Memory B cell (primary cell): Measurements from ENCODE around the gene ITPK1.
"Not testable (repeated sequence)": the region's sequence is repeated elsewhere in the genome, so short reads cannot be mapped to it uniquely, and the experiment has no call there.

ENCODE experiments used
- ATAC-seq: fragments of 150-1000 bp; cut with Tn5 transposase; 2 replicates; pipeline ENCODE4 v1.10.0; 2021; ENCODE audit warnings: low read depth, mild to moderate bottlenecking, moderate library complexity
- DNase-seq, 2 donors: peaks; one replicate each; pipeline ENCODE4 v3.0.0; 2022; ENCODE audit warnings: low spot score in 2 of 2
- H3K27ac Mint-ChIP-seq: one replicate; pipeline ENCODE4 v1.8.0; 2022; ENCODE audit warnings: mild to moderate bottlenecking, moderate library complexity, mixed read lengths
- H3K27me3 Mint-ChIP-seq: one replicate; pipeline ENCODE4 v1.8.0; 2022; ENCODE audit warnings: mixed read lengths
- H3K36me3 Mint-ChIP-seq: one replicate; pipeline ENCODE4 v1.8.0; 2022; ENCODE audit warnings: mild to moderate bottlenecking, mixed read lengths
- H3K4me1 Mint-ChIP-seq: one replicate; pipeline ENCODE4 v1.8.0; 2022; ENCODE audit warnings: mixed read lengths
- H3K4me3 Mint-ChIP-seq: one replicate; pipeline ENCODE4 v1.8.0; 2022; ENCODE audit warnings: mild to moderate bottlenecking, moderate library complexity, mixed read lengths
- H3K9me3 Mint-ChIP-seq: one replicate; pipeline ENCODE4 v1.8.0; 2022; ENCODE audit warnings: mixed read lengths

ITPK1 gene

DNA sequence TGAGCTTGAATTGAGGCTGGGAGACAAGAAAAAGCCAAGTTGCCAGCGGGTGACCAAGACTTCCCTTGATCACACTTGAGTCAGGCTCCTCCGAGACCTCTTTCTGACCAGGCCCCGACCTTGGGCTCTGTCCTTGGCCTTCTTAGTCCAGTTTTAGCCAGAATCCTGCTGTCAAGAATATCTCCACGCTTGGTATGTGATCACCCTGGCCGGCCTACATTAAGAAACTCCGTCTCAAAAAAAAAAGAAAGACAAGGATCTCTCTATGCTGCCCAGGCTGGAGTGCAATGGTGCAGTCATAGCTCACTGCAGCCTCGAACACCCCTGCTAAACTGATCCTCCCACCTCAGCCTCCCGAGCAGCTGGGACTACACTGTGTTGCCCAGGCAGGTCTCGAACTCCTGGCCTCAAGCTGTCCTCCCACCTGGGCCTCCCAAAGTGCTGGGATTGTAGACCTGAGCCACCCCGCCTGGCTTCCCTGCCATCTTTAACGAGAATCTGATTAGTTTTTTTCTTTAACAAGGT, 1.0 kb upstream of the ITPK1 start:
- peaks cover 15% of the 10 kb centered on the region for H3K4me1 Mint-ChIP-seq
- H3K4me3 Mint-ChIP-seq: peak overlapping the region; percentile 75
- ATAC-seq (no peak), DNase-seq (no peak)
- no peak overlapping the region for H3K27ac Mint-ChIP-seq
- H3K9me3 Mint-ChIP-seq: no peaks in the 10 kb centered on the region
- no peaks in the 10 kb centered on the region for H3K36me3 Mint-ChIP-seq
- no peaks in the 10 kb centered on the region for H3K27me3 Mint-ChIP-seq

DNA sequence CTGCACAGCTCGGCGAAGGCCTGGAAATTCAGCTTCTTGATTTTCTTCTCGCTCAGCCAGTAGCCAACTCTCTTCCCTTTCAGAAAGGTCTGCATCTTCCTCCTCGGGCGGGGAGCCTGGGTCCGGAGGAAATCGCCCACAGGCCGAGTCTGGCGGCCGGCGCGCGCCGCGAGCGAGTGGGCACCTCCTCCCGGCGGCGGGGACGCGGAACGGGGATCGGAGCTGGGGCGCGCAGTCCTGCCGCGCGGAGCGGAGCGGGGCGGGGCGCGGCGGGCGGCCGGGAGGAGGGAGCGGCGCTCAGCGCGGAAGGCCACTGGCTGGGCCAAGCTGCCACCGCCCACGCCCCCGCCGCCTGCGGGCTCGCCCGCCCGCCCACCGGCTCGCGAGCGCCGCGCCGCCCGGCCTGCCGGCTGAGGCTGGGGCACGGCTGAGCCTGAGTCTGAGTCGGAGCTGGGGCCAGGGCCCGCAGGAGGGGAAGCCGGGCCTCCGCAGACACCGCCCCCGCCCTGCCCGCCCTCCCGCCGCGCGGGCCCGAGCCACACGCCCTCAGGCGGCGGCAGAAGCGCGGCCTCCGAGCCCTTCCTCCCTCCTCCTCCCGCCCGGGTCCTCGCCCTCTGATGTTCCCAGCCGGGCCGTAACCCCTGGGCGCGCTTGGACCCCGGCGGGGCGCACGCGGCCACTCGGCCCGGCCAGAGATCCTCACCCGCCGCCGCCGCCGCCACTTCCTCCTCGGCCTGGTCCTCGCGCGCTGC, 480 bp downstream of the ITPK1 start:
- Mint-ChIP-seq H3K27ac (peak overlapping the region; percentile 79), H3K4me1 (peaks cover 17% of the 10 kb centered on the region), H3K4me3 (peak overlapping the region; percentile 86)

DNA sequence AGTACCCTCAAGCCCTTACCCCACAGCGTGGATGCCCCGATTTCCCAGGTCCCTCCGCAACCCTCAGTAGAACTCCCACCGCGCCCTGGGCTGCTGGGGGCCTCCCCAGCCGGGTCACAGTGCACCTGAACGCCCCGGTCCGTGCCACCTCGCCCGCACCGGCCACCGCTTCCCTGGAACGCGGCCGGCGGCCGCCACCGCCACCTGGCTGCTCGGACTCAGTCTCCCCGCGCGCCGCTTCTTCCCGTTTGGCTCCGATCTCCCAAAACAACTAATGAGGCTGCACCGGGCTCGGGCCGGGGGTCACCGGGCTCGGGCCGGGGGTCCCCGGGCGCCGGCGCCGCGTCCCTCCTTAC, 1.0 kb downstream of the ITPK1 start:
- H3K4me3 Mint-ChIP-seq: peak overlapping the region; percentile 86
- H3K36me3 Mint-ChIP-seq: no peaks in the 10 kb centered on the region
- H3K27me3 Mint-ChIP-seq: no peaks in the 10 kb centered on the region
- peaks cover 23% of the 10 kb centered on the region for H3K4me1 Mint-ChIP-seq
- no peaks in the 10 kb centered on the region for H3K9me3 Mint-ChIP-seq
- H3K27ac Mint-ChIP-seq: peak overlapping the region; percentile 79
- DNase-seq (no peak), ATAC-seq (no peak)

More for the DNA sequence above, 480 bp downstream of the ITPK1 start:
- no peaks in the 10 kb centered on the region for H3K9me3 Mint-ChIP-seq
- H3K27me3 Mint-ChIP-seq: no peaks in the 10 kb centered on the region
- DNase-seq (peak; percentile 82 to 84), ATAC-seq (peak; percentile 76)
- no peaks in the 10 kb centered on the region for H3K36me3 Mint-ChIP-seq

DNA sequence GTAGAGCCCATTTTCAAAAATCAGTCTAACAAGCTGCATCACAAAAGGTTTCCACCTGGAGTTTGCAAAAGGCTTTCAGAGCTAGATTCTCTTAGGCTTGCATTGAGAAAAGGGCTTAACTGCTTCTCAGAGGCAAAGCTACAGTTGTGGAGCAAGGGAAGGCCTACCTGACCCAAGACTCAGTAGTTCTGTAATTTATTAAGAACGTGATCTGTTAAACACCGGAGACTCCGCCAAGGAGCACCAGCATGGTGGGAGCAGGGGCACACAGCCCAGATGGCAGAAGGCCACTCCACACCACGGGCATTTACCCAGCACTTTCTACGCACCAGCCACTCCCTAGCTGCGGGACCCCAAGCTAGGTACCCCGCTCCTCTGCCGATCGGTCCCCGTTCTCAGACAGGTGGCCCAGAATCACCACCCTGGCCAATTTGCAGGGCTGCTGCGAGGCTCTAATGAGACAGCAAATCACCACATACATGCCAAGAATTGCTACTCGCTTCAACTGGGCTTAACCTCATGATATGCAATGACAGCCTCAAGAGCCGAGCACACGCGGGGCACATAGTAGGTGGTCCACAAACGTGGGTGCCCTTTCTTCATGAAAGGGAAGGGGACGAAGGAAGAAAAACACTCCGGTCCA, 1.5 kb downstream of the ITPK1 start:
- no peaks in the 10 kb centered on the region for H3K36me3 Mint-ChIP-seq
- H3K9me3 Mint-ChIP-seq: no peaks in the 10 kb centered on the region
- H3K27ac Mint-ChIP-seq: peak overlapping the region; percentile 79
- ATAC-seq (no peak), DNase-seq (no peak)
- peaks cover 28% of the 10 kb centered on the region for H3K4me1 Mint-ChIP-seq
- no peaks in the 10 kb centered on the region for H3K27me3 Mint-ChIP-seq
- H3K4me3 Mint-ChIP-seq: peak overlapping the region; percentile 86

DNA sequence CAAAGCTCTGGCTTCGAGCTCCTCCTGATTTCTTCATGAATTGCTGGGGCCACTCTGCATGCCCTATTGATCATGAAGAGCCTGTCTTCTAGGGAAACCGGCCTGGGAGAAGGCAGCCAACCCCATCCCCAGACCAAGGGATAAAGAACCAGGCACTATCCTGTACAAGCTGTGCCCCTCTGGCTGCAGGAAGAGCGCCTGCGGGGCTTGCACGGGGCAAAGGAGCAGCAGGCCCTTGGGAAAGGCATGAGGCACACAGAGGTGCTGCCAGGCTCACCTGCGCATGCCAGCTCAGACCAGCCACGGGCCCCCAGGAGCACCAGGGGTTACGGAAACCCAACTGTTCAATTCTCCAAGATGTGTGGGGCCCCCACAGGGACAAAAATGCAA, 2.1 kb downstream of the ITPK1 start:
- peaks cover 33% of the 10 kb centered on the region for H3K4me1 Mint-ChIP-seq
- ATAC-seq (no peak), DNase-seq (no peak)
- H3K4me3 Mint-ChIP-seq: peak overlapping the region; percentile 86
- H3K9me3 Mint-ChIP-seq: no peaks in the 10 kb centered on the region
- H3K27ac Mint-ChIP-seq: peak overlapping the region; percentile 79
- H3K27me3 Mint-ChIP-seq: no peaks in the 10 kb centered on the region
- no peaks in the 10 kb centered on the region for H3K36me3 Mint-ChIP-seq

DNA sequence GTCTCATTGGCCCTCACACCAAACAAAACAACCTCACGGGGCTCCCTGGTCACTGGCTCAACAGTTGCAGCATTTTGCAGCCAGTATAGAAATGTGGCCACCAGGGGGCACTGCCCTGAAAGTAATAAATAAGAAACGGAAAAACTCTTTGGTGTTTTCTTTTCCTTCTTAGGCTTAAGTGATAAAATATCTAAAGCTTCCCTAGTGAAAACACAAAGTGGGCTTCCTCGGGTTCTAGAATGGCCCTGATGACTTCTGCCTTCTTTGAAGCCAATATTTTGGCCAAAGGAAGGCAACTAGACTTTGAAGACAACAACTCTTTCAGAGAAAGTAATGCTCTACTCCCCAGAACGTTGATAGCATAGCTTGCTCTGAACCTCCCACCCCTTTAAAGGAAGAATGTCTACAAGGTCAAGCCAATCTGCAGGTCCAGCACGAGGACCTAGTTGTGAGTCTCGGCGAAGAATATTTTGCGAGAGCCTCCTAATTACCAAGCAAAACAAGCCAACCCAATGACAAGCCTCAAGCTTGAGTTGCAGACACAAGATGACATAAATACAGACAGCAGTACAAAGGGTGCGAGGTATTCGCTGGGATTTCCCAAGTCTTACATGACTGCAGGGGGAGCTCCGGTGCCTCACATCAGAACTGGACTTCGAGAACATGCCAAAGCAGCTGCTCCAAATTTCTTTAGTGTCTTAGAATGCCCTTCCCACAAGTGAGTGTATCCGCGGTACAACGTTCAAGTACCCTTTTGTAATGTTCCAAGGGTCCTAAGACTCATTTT, 2.6 kb downstream of the ITPK1 start:
- peak overlapping the region; percentile 79 for H3K27ac Mint-ChIP-seq
- no peaks in the 10 kb centered on the region for H3K9me3 Mint-ChIP-seq
- peak overlapping the region; percentile 86 for H3K4me3 Mint-ChIP-seq
- H3K4me1 Mint-ChIP-seq: peaks cover 38% of the 10 kb centered on the region
- H3K36me3 Mint-ChIP-seq: no peaks in the 10 kb centered on the region
- no peaks in the 10 kb centered on the region for H3K27me3 Mint-ChIP-seq
- peak; percentile 23 for ATAC-seq
- peak; percentile 61 to 70 for DNase-seq

DNA sequence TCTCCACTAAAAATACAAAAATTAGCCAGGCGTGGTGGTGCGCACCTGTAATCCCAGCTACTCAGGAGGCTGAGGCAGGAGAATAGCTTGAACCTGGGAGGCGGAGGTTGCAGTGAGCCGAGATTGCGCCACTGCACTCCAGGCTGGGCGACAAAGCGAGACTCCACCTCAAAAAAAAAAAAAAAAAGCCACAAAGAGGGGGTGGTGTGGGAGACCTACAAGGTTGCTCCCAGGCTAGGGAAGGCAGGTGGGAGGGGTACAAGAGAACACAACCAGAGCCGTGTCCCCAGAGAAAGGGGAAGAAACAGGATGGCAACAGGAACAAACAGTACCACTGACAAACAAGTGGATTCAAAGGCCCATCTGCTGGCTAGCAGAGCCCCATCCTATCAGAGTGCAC, 4.2 kb downstream of the ITPK1 start:
- not testable (repeated sequence) for H3K9me3 Mint-ChIP-seq, ATAC-seq, H3K4me3 Mint-ChIP-seq, DNase-seq, H3K27me3 Mint-ChIP-seq, H3K36me3 Mint-ChIP-seq, H3K27ac Mint-ChIP-seq
- H3K4me1 Mint-ChIP-seq: peaks cover 47% of the 10 kb centered on the region

DNA sequence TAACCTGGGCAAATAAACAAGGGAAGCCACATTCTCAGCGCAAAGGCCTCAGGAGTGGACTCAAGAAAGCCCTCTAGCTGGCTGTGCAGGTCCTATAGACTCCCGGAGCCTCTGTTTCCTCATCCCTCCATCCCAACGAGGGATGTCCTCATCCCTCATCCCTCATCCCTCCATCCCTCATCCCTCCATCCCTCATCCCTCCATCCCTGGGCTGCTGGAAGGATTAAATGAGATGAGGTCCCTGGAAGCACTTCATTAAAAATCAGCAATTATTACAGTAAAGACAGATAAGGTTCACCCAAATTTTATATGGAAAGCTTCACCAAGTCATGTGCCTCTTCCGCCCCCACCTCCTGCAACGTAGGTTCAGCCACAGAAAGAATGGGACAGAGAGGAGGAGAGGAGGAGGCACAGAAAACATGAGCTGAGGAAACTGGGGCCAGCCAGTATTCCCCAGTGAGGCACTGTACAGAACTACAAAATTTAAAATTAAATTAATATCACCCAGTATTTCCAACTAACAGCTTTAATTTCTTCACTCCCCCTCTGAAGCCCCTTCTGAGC, 4.8 kb downstream of the ITPK1 start:
- ATAC-seq (no peak), DNase-seq (no peak)
- no peak overlapping the region for H3K4me3 Mint-ChIP-seq
- no peaks in the 10 kb centered on the region for H3K27me3 Mint-ChIP-seq
- H3K36me3 Mint-ChIP-seq: no peaks in the 10 kb centered on the region
- no peaks in the 10 kb centered on the region for H3K9me3 Mint-ChIP-seq
- H3K27ac Mint-ChIP-seq: no peak overlapping the region
- H3K4me1 Mint-ChIP-seq: peaks cover 48% of the 10 kb centered on the region

DNA sequence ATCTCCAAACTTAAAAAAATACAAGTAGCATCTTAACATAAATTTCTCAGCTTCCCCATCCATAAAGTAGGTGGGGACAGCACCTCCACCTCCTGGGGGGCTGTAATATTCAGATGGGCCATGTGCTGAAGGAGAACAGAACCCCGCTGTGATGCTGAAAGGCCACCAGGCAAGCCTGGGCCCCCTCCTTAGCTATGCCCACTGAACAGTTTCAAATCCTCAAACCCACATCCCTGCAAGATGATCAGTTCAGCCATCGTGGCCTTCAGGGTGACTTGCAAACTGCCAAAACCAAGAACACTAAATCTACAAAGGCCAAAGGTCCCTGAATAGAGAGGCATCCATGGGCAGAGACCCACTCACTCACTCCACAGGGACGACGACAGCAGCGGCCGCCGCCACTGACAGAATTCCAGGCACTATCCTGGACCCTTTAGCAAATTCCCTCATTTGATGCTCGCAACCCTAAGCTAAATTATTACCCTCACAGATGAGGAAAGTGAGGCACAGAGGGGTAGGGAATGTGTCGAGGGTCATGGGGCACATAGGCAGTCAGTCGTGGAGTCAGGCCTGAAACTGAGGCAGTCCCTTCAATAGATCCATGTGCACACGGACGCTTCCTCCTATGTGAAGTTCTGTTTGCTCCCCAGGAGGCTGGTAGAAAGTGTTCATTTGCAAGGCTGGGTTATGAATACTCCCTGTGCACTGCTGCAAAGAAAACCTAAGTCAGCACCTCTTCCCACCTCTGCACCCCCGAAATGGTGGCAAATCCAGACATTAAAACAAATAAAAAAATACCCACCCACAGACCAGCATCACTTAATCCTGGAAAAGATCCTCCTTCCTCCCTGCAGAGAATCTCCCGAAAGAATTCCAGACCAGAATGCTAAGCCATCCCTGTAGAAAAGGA, 5.9 kb downstream of the ITPK1 start:
- DNase-seq (no peak), ATAC-seq (no peak)
- Mint-ChIP-seq H3K9me3 (no peaks in the 10 kb centered on the region), H3K4me3 (no peak overlapping the region), H3K27me3 (no peaks in the 10 kb centered on the region), H3K36me3 (no peaks in the 10 kb centered on the region), H3K4me1 (peaks cover 52% of the 10 kb centered on the region), H3K27ac (peak overlapping the region; percentile 35)

DNA sequence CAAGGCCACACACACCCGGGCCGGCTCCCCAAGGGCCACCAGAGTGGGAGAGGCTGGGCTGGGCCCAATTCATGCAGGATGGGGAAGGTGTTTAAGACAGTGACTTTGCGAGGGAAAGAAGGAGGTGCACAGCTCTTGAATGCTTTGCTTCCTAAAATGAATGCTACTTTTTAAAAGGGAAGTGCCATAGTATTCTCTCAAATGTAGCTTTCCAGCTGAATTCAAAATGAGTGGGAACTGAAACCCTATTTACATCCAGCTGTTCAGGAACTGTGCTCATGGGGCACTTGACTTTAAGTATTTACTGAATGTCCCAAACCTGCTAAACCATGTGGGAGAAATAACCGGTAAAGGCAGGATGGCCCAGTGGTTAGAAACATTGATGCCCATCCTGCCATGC, 7.6 kb downstream of the ITPK1 start:
- H3K9me3 Mint-ChIP-seq: no peaks in the 10 kb centered on the region
- H3K27ac Mint-ChIP-seq: no peak overlapping the region
- ATAC-seq: no peak
- H3K4me1 Mint-ChIP-seq: peaks cover 54% of the 10 kb centered on the region
- no peak for DNase-seq
- H3K27me3 Mint-ChIP-seq: no peaks in the 10 kb centered on the region
- no peaks in the 10 kb centered on the region for H3K36me3 Mint-ChIP-seq
- peak overlapping the region; percentile 1 for H3K4me3 Mint-ChIP-seq

DNA sequence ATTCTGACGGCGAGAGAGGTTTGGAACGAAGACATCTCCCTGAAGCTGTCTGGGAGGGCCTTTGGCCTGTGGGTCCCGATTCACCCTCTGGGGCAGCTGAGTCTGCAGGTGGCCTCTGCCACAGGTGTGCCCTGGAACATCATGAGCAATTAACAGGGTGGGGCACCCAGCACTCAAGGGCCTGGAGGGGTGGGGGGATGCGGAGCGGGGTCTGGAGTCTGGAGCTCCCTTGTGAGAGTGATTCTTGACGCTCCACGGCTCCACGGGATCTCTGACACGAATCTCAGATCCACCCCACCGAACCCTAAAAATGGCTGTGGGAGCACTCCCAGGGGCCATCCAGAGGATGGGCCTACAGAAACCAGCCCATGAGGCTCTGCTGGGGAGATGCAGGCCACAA, 8.3 kb downstream of the ITPK1 start:
- Mint-ChIP-seq H3K27me3 (no peaks in the 10 kb centered on the region), H3K36me3 (no peaks in the 10 kb centered on the region), H3K9me3 (no peaks in the 10 kb centered on the region), H3K27ac (peak overlapping the region; percentile 53), H3K4me1 (peaks cover 51% of the 10 kb centered on the region), H3K4me3 (no peak overlapping the region)
- DNase-seq (no peak), ATAC-seq (no peak)

DNA sequence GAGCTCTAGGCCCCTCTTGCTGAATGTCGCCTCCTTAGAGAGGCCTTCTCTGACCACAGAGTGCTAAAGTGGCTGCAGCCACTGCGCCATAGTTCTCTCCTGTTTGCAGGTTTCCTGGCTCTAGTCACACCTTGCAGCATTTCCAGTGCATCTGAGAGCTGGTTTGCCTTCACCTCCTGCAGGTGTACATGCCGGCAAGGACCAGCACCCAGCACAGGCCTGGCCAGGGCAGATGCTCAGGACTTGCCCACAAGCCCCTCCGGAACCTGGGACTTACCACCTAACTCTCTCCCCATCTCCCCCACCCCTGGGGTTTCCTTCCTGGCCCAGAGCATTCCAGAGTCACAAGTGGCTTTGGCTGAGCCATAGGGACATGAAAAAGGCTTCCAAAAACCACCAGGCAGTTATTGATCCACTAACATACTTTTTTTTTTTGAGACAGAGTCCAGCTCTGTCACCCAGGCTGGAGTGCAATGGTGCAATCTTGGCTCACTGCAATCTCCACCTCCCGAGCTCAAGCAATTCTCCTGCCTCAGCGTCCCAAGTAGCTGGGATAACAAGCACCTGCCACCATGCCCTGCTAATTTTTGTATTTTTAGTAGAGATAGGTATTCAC, 9.1 kb downstream of the ITPK1 start:
- Mint-ChIP-seq H3K4me3 (no peak overlapping the region), H3K27ac (peak overlapping the region; percentile 53), H3K4me1 (peaks cover 55% of the 10 kb centered on the region), H3K27me3 (no peaks in the 10 kb centered on the region), H3K36me3 (no peaks in the 10 kb centered on the region), H3K9me3 (no peaks in the 10 kb centered on the region)
- no peak for DNase-seq
- no peak for ATAC-seq

DNA sequence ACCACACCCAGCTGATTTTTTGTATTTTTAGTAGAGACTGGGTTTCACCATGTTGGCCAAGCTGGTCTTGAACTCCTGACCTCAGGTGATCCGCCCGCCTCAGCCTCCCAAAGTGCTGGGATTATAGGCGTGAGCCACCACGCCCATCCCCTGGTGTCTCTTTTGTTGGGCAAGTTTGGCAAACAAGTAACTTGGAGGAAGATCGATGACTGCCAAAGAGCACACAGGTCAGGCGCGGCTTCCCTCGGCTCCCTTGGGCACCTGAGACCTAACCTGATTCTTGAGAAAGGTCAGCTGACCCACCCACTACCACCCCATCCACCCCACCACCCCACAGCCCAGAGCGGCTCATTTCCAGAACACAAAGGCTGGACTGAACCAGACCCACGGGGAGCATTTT, 9.9 kb downstream of the ITPK1 start:
- Mint-ChIP-seq H3K27ac (peak overlapping the region; percentile 85), H3K4me1 (peaks cover 57% of the 10 kb centered on the region)
- ATAC-seq: not testable (repeated sequence)

More for the DNA sequence above, 9.9 kb downstream of the ITPK1 start:
- not testable (repeated sequence) for H3K9me3 Mint-ChIP-seq, DNase-seq, H3K36me3 Mint-ChIP-seq, H3K27me3 Mint-ChIP-seq
- H3K4me3 Mint-ChIP-seq: peak overlapping the region; percentile 3
